NCI-H526 (cell line): ENCODE results near the gene FAM50A.
"Not testable (repeated sequence)": the region's sequence is repeated elsewhere in the genome, so short reads cannot be mapped to it uniquely, and the experiment has no call there.

Experiments
- DNase-seq, 2 experiments: peaks; one replicate each; lab custom pipeline; 2025; lab: John Stamatoyannopoulos, UW

FAM50A gene, protein sequence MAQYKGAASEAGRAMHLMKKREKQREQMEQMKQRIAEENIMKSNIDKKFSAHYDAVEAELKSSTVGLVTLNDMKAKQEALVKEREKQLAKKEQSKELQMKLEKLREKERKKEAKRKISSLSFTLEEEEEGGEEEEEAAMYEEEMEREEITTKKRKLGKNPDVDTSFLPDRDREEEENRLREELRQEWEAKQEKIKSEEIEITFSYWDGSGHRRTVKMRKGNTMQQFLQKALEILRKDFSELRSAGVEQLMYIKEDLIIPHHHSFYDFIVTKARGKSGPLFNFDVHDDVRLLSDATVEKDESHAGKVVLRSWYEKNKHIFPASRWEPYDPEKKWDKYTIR

DNA sequence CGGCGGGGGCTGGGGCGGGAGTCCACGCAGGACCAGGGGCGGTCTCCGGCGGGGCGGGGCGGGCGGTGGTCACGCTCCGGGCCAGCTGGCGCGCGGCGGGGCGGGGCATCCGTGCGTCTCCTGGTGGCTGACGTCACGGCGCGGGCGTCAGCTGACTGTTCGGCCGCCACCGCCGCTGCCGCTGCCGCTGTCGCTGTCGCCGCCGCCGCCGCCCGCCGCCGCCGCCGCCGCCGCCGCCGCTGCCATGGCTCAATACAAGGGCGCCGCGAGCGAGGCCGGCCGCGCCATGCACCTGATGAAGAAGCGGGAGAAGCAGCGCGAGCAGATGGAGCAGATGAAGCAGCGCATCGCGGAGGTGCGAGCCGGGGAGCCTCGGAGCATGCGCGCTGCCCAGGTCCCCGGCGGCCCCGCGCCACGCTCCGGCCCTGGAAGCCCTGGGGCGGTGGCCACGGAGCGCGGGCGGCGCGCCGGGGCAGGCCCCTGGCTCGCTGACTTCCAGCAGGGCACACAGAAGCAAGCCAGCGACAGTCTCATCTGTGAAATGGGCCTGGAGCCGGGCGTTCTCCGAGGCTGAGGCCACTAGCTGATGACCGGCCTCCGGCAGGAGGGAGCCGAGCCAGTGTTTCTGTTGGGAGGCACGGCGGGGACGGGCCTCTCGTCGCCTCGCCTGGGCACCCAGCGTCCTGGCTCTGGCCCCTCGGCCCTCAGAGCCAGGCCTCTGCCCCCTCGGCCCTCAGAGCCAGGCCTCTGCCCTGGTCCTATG, at the start of gene FAM50A:
Gene FAM50A, plus strand, starts transcription at position 150 of the 763 bp plus-strand sequence. Its CDS starts 95 bp downstream, at position 245.
- DNase-seq, result peak; percentile 7 to 94

DNA sequence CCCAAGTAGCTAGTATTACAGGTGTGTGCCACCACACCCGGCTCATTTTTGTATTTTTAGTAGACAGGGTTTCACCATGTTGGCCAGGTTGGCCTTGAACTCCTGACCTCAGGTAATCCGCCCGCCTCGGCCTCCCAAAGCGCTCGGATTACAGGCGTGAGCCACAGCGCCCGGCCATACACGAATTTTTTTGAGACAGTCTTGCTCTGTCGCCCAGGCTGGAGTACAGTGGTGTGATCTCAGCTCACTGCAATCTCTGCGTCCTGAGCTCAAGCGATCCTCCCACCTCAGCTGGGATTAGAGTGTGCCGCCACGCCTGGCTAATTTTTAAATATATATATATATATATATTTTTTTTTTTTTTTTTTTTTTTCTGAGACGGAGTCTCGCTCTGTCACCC, 47.6 kb upstream of the FAM50A start:
- DNase-seq, result not testable (repeated sequence)

DNA sequence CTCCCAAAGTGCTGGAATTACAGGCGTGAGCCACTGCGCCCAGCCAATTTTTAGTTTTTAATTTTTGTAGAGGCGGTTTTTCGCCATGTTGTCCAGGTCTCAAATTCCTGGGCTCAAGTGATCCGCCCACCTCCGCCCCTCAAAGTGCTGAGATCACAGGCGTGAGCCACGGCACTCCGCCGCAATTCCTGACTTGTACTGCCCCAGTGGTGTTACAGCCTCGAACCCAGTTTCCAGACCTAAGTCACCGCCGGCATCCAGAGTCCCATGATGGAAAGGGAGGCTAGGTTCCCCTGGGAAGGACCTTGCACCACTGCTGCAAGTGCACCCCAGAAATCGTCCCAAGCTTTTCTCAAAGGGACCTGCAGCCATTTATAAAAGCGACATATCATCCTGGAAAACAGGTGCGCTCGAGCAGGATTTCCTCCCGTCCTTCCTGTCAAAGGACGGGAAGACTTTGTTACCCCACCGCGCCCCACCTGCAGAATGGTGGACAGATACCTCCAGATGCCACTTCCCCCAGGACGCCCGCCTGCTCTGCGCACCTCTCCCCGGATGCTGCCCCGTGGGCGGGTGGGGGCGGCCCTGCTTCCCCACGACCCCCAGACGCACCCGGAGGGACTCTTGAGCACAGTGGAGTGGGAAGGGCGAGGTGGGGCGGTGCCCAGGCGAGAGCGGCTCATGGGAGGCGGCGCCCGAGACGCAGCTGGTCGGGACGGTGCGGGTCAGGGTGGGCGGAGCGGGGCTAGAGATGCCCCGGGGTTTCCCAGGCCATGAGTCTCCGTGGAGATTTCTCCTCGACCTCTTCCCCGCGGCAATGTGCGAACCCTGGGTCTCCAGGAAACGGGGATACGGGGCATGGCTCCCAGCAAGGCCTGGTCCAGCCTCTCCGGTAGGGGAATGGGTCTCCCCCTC, 46.7 kb upstream of the FAM50A start:
- peak; percentile 63 to 93 for DNase-seq

DNA sequence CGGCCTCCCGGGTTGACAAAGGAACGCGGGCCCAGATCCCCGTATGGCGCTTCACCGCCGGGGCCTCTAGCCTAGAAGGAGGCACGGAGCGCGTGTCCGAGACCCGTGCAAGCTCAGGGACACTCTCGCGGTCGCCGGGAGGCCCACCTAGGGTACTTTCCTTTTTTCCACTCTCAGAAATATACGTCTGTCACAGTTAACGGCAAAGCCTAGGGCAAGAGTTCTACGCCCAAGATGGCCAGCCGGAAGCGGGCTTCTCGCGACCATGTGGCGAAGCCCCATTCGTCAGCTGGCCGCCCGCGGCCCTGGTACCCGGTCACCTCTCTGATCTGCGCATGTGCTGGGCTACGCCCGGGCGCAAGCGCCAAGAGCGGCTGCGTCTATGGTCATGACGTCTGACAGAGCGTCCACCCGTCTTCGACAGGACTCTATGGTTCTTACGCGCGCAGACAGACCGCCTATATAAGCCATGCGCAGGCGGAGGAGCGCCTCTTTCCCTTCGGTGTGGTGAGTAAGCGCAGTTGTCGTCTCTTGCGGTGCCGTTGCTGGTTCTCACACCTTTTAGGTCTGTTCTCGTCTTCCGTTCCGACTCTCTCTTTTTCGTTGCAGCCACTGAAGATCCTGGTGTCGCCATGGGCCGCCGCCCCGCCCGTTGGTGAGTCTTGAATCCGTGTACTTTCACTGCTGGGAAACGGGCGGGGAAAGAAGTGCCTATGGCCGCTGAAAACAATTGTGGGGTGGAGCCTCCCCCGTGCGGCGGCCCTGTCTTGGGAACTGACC, 45.9 kb upstream of the FAM50A start, which contains the start of gene RPL10:
Gene RPL10, plus strand, starts transcription at position 490 of the 780 bp plus-strand sequence. Its CDS starts 143 bp downstream, at position 633.
- DNase-seq, result peak; percentile 98 to 99

DNA sequence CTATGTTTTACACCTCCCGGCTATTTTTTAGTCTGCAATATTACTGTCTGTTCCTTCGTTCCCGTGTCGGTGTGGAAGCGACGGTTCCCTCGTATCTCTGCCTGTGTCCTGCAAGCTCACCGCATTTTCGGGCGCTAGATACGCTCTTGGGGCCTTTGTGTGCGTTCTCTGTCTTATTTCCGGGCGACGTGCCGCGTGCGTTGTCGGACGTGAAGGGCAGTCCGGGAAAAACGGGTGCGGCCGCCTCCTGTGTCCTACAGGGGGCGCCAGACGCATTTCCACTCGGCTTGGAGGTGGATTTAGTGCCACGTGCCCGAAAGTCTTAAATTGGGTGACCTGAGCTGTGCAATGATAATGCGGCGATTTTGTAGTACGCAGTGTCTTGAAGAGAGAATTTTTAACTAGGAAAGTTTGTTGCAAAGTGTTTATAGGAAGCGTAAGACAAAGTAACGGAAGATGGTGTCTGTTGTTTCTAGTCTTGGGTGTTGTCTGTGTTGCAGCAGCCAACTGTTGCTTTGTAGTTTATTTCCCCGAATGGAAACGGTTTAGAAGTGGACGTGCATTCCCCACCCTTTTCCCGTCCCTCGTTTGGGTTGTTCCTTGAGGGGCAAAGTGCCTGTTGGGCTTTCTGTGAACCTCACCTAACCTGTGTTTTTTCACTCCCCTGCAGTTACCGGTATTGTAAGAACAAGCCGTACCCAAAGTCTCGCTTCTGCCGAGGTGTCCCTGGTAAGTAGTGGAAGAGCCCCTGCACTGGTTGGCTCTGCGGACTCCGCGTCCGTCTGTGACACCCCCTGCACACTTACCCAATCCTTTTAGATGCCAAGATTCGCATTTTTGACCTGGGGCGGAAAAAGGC, 45.0 kb upstream of the FAM50A start:
- DNase-seq, result peak; percentile 81 to 95

DNA sequence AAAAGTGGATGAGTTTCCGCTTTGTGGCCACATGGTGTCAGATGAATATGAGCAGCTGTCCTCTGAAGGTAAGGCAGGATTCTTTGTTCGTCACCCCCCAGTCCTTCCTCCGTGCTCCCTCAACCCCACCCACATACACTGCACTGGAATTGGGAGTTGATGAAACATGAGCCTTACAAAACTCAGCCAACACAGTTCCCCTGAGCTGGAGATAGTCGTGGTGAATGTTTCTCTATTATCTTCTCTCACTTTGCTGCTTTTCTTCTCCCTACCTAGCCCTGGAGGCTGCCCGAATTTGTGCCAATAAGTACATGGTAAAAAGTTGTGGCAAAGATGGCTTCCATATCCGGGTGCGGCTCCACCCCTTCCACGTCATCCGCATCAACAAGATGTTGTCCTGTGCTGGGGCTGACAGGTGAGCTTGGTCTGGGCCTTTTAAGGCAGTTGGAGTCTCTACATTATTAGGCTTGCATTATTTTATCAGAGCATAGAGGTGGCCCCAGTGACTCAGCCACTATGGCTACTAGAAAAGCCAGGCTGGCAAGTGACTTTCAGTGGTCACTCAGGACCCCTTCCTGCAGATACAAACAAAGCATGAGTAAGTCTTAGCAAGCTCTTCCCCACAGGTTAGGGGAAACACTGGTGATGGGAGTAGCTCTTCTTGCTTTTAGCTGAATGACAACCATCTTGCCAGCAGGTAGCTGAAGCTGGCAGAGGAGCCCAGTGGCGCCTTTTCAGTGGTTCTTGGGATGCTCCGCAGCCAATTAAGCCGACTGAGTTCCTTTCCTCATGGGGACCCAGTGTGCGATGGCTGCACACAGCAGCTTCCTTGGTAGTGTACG, 44.2 kb upstream of the FAM50A start:
- no peak for DNase-seq

DNA sequence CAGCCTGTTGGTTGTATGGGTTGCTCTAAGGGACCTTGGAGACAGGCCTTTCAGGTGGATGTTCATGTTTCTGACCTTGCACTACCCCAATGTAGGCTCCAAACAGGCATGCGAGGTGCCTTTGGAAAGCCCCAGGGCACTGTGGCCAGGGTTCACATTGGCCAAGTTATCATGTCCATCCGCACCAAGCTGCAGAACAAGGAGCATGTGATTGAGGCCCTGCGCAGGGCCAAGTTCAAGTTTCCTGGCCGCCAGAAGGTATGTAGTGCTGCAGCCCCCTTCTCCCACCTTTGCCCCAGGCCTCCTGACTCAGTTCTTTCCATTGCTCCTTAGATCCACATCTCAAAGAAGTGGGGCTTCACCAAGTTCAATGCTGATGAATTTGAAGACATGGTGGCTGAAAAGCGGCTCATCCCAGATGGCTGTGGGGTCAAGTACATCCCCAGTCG, 43.5 kb upstream of the FAM50A start:
- DNase-seq, result not testable (repeated sequence)

DNA sequence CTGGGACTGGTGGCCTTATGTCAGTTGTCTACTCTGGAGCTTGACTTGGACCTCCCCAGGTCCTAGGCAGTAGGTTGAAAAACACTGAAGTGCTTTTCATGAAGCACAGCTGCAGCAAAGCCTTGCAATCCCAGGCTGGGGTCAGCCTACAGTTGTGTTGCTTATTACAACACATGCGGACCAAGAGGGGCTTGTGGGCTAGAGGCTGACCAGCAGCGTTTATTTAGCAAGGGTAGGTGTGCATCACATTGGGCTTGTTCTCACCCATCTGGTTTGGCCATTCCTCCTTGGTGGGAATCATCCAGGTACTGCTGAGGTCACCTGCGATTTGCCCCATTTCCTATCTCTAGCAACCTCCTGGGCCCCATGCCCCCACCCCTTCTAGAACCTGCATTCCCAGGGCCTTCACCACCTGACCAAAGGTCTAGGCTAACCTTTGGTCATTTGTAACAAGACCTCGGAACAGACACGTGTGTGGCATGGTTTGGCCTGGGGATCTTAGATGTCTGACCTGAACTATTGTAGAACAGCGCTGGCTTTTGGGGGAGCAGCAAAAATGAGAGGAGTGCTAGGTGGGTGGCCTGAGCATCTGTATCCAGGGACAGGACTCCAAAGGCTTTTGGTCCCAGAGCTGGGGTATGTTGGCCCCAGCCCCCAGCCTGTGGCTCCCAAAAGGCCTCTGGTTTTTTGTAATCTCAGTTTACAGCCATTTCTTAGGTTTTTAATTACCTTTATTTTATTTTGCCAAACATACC, 42.7 kb upstream of the FAM50A start:
- no peak for DNase-seq

DNA sequence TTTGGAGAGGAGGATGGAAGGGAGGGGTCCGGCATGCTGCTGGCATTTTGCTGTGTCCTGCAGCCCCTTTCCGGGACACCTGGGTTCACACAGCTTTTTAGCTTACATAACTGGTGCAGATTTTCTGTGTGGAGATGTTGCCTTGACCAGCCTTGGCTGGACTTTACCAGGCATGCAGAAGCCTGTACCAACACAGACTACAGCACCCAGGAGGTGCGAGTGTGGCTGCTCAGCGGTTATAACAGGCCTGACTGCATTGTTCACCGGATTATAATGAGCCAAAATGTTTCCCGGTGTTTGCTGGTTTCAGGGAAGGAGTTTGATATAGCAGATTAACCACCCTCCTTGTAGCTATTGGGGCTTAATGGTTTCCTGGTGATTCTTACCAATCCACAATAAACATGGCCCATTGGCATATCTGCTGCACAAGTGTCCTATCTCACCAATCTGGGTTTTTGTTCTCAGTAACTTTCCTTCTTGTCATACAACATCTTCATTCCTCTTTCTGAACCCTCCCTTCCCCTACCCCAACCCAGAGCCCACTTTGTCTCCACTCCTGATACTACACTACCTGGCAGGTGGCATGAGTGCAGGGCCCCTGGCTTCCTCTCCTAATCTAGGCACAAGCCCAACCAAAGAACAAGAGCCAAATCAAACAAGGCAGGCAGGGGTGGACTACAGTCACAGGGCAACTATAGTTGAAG, 41.9 kb upstream of the FAM50A start:
- DNase-seq, result no peak

DNA sequence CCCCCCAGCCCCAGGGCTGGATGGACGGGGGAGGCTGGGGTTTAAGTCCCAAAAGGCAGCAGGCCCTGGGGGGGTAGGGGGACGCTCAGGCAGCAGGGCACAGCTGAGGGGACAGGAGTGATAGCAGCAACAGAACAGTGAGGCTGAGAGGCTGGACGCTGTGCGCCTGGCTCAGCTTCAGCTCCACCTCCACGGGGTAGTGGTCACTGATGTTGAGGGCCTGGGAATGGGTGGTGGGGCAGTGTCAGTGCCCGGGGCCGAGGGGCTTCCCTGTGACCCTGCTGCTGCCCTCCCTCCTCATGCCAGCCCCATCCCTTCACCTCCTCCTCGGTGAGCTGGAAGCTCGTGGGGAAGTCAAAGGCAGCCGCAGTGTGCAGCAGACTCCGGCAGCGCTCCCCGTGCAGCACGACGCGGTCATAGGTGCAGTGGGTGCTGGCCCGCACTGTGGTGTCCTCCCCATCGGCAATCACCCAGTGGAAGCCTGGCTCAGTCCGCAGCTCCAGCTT, 41.3 kb upstream of the FAM50A start:
- DNase-seq, result no peak

DNA sequence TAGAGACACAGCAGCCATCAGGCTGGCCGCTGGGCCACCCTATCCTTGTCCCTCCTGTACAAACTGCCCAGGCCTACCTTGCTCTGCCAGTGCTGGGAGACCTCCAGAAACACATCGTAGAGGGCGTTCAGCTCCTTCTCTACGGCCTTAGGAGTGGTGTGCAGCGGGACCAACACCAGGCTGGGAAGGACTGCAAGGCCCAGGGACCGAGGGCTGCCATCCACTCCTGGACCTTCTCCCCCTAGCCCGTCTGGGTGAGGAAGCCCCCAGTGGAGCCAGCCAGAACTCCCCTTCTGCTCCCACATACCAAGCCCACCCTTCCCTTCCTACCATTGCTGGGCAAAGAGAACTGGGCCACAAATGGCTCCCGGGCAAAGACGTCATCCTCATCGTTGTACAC, 40.7 kb upstream of the FAM50A start:
- DNase-seq, result no peak

DNA sequence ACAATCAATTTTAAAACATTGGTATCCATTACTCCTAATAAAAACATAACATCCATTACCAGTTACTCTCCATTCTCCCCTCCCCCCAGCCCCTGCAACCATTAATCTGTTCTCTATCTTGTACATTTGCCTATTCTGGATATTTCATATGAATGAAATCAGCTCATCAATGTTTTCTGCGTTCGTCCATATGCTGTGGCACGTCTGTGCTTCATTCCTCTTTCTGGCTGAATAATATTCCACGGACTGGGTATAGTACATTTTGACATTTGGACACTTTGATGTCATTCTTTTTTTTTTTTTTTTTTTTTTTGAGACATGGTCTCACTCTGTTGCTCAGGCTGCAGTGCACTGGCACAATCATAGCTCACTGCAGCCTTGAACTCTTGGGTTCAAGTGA, 40.1 kb upstream of the FAM50A start:
- DNase-seq, result no peak

DNA sequence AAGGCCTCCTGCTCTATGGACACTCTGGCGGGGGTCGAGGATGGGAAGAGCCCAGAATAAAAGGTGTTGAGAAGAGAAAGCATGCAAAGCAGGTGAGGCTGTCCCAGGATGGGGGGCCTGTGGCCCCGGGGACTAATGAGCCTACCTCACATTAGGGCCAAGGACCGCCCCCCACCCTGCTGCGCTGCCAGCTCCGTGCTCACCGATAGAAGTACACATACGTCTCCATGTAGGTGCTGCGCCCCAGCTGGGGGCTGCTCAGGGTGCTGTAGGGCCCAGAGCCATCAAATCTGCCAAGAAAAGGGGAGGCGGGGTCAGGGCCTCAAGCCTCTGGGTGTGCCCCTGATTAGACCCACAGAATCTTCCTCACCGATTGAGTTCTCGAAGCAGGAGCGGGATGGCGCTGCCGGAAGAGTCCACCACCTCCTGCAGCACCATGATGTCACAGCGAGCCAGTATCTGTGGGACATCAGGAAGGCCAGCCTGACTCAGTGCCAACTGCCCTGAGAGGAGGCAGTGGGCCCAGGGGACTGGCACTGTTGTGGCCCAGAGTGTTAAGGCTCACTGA, 39.2 kb upstream of the FAM50A start:
- no peak for DNase-seq

DNA sequence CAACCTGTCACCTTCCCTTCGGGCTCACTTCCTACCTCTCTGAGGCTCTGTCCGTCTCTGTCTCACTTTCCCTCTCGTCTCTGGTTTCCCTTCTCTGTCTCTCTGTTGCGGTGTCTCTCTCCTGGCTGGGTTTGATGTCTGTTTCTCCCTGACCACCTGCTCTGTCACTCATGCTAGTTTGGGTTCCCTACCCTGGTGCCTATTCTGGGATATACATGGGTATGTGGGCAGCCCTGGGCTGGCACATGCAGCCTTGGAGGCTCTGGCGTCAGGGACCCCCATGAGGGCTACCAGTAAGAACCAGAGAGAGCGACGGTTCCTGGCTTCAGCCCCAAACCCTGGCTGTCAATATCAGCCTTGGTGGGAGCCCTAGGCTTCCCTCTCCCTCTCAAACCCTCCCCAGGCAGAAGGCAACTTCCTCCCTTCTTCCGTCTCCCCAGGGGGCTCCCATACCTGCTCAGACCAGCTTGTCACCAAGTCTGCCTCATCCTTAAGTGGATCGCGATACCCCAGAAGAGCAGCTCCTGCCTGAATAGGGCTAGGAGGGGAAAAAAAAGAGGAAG, 35.2 kb upstream of the FAM50A start:
- no peak for DNase-seq

DNA sequence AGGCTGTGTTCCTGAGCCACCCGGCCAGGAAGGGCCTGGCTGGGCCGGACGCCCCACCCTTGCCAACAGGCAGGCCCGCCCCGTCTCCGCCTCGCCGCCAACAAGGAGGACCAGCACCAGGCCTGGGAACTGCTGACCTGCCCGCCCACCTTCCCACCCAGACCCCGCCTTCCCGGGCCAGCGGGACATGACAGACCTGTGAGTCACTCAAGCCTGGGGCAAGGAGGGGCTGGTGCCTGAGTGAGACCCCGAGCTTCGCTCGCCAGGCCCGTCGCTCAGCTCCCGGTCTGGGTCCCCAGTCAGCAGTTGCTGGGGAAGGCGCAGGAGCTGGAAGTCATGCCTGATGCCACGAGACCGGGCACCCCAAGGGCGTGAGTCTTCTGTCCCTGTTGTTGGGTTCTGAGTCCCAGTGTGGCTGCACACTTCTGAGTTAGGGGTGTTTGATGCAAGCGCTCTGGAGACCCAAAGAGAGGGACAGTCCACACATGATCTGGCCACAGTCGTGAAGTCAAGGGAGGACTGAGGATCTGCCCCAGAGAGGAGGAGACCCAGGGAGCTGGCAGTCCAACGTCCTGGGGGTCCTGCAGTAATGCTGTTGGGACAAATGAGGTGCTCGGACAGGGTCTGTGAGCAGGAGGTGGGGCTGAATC, 34.6 kb upstream of the FAM50A start, which contains the start of gene DNASE1L1:
Gene DNASE1L1, minus strand, starts transcription at position 33 of the 650 bp plus-strand sequence. CDS start 3,686 bp downstream, outside the sequence.
- DNase-seq, result no peak

DNA sequence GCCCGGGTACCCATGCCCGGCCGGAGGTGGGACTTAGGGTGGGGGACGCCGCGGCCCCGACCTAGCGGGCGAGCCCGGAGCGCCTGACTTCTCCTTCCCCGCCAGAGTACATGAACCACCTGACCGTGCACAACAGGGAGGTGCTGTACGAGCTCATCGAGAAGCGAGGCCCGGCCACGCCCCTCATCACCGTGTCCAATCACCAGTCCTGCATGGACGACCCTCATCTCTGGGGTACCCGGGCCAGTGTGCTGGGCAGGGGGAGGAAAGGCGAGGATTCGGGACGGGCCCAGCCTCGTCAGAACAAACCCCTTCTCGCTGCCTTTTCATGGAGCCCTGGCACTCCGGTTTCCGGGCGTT, 32.0 kb upstream of the FAM50A start:
- DNase-seq, result peak; percentile 81 to 87
